Measurements from ENCODE around the gene VWA5B2.

DNA sequence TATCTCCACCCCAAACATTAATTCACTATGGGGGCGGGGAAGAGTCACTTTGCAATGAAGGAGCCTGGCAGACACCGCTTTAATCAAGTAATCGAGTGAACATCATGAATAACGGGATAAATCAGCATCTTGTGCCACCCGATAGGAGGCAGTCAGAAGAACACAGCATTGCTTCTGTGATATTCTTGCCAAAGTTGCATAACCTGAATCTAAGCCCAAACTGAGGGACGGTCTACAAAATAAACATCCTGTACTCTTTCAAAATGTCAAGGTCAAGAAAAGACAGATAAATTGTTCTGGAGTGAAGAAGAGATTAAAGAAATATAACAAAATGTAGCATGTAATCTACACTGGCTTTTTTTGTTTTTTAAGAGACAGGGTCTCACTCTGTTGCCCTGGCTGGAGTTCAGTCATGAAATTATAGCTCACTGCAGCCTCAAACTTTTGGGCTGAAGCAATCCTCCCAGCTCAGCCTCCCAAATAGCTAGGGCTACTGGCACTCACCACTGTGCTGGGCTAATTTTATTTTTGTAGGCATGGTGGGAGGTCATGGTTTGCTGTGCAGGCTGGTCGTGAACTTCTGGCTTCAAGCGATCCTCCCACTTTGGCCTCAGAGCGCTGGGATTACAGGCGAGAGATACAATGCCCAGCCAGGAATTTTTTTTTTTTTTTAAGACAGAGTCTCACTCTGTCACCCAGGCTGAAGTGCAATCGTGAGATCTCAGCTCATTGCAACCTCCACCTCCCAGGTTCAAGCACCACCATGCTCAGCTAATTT, 20.1 kb upstream of the VWA5B2 start:
- TF ChIP-seq, protein P1, sequence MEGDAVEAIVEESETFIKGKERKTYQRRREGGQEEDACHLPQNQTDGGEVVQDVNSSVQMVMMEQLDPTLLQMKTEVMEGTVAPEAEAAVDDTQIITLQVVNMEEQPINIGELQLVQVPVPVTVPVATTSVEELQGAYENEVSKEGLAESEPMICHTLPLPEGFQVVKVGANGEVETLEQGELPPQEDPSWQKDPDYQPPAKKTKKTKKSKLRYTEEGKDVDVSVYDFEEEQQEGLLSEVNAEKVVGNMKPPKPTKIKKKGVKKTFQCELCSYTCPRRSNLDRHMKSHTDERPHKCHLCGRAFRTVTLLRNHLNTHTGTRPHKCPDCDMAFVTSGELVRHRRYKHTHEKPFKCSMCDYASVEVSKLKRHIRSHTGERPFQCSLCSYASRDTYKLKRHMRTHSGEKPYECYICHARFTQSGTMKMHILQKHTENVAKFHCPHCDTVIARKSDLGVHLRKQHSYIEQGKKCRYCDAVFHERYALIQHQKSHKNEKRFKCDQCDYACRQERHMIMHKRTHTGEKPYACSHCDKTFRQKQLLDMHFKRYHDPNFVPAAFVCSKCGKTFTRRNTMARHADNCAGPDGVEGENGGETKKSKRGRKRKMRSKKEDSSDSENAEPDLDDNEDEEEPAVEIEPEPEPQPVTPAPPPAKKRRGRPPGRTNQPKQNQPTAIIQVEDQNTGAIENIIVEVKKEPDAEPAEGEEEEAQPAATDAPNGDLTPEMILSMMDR (conservative IDR thresholded peaks at IDR 0.05; ENCODE audit: low read depth, low read length), result no peak
- TF ChIP-seq FOS (IDR thresholded peaks at IDR 0.05; ENCODE audit: low read depth, low read length), result no peak
